ENCODE data around the gene DLK1.

DNA sequence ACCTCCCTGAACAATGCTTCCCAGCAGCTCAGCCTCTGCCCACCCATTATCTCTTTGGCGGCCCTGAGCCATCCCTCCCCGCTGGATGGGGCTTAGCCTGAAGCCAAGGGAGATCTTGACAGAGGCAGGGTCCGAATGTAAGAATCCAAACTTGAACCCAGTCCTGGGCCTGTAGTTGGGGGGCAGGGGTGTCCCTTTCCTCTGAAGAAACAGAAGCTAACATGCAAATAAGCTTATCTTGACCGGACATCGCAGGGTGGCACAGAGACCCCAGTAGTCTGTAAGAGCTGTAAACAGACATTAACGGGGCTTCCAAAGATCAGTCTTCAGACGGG, 6.0 kb downstream of the DLK1 start:
- no peak for TF ChIP-seq POLR2AphosphoS5 (IDR thresholded peaks at IDR 0.05; ENCODE audit: borderline replicate concordance, low read depth, low read length)
- TF ChIP-seq EZH2 (IDR thresholded peaks at IDR 0.05) = no peak
- no peak for TF ChIP-seq FOXP2 (optimal IDR thresholded peaks at IDR 0.05; ENCODE audit: control extremely low read depth, extremely low read length, insufficient read depth)

Data from SK-N-MC (cell line).